Neural crest cell (in vitro differentiated cells): ENCODE measurements around the gene RBMS3. TPM values are rescaled to one million over a fixed set of nuclear protein-coding genes. Genes with fewer than 3 reads are reported as not detected.

ENCODE experiments used
- DNase-seq: peaks from one replicate; pipeline ENCODE4 v3.0.0; 2021; ENCODE audit warnings: low read depth, mixed read lengths, low spot score
- H3K27ac Mint-ChIP-seq: one replicate; pipeline ENCODE4 v1.8.0; 2021; ENCODE audit warnings: mild to moderate bottlenecking, mixed read lengths; ENCODE audit not compliant: unreplicated experiment
- H3K27me3 Mint-ChIP-seq: 2 replicates; pipeline ENCODE4 v1.8.0; 2021; ENCODE audit warnings: low read depth, mild to moderate bottlenecking, mixed read lengths
- H3K36me3 Mint-ChIP-seq: 2 replicates; pipeline ENCODE4 v1.8.0; 2021; ENCODE audit warnings: low read depth, mild to moderate bottlenecking, mixed read lengths
- H3K4me1 Mint-ChIP-seq: 2 replicates; pipeline ENCODE4 v1.8.0; 2021; ENCODE audit warnings: mixed read lengths
- H3K4me3 Mint-ChIP-seq: one replicate; pipeline ENCODE4 v1.8.0; 2021; ENCODE audit warnings: mild to moderate bottlenecking, mixed read lengths
- H3K9me3 Mint-ChIP-seq: 2 replicates; pipeline ENCODE4 v1.8.0; 2021; ENCODE audit warnings: mixed read lengths
- total RNA-seq: library from RNA; stranded (reverse); gene quantifications from 2 replicates; pipeline ENCODE4 v1.2.1, GENCODE V29; 2021
- TF ChIP-seq, protein P1 (sequence below): fragments of 200-600 bp; sonication (generic); conservative IDR thresholded peaks from 2 replicates; pipeline ENCODE4 v1.5.0; 2021; ENCODE audit warnings: antibody characterized with exemption, mild to moderate bottlenecking

The RBMS3 gene
- total RNA-seq, 1 donor from 2014 or later = 35.4 TPM

DNA sequence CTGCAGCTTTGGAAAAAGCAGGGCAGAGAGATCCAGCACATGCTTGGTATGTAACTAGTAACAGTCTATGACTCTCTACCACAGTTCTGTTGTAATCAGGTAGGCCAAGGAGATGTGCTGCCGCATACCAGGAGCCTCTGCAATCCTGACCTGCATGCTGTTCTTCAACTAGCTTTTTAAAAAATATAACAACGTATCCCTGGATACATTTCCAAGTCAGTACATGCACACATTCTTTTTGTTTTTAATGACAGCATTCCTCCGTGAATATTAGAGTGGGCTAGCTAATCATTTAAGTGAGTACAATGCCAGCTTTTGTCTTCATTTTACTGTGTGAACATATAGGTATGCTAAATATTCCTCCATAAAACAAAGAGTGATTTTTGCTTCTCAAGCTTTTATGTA lies 437.8 kb downstream of the RBMS3 start:
- H3K4me1 Mint-ChIP-seq = peaks cover 33% of the 10 kb centered on the region
- TF ChIP-seq, protein P1, sequence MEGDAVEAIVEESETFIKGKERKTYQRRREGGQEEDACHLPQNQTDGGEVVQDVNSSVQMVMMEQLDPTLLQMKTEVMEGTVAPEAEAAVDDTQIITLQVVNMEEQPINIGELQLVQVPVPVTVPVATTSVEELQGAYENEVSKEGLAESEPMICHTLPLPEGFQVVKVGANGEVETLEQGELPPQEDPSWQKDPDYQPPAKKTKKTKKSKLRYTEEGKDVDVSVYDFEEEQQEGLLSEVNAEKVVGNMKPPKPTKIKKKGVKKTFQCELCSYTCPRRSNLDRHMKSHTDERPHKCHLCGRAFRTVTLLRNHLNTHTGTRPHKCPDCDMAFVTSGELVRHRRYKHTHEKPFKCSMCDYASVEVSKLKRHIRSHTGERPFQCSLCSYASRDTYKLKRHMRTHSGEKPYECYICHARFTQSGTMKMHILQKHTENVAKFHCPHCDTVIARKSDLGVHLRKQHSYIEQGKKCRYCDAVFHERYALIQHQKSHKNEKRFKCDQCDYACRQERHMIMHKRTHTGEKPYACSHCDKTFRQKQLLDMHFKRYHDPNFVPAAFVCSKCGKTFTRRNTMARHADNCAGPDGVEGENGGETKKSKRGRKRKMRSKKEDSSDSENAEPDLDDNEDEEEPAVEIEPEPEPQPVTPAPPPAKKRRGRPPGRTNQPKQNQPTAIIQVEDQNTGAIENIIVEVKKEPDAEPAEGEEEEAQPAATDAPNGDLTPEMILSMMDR = no peak
- H3K27me3 Mint-ChIP-seq = no peaks in the 10 kb centered on the region
- no peak overlapping the region for H3K4me3 Mint-ChIP-seq
- H3K36me3 Mint-ChIP-seq = no peaks in the 10 kb centered on the region
- DNase-seq = no peak
- H3K27ac Mint-ChIP-seq = no peak overlapping the region
- no peaks in the 10 kb centered on the region for H3K9me3 Mint-ChIP-seq

DNA sequence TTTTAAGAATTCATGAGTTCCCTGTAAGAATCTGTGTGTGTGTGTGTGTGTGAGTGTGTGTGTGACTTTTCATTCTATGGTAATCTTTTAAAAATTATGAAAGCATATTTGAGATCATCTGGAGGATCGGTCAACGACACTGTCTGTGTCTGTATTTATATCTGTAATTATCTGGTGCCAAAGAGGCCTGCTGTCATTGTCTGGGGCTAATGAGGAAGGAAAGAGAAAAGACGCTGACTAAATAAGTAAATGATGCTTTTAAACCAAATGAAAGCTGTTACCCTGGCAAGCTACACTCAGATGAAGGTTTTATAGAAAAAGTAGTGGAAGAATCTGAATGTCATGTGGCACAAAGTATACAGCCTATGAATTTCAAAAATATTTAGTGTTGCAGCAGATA lies 439.8 kb downstream of the RBMS3 start:
- TF ChIP-seq, protein P1 = no peak
- Mint-ChIP-seq H3K9me3 (peaks cover 5% of the 10 kb centered on the region), H3K4me3 (no peak overlapping the region), H3K27me3 (no peaks in the 10 kb centered on the region), H3K27ac (no peak overlapping the region), H3K36me3 (peaks cover 6% of the 10 kb centered on the region), H3K4me1 (peaks cover 26% of the 10 kb centered on the region)
- DNase-seq = no peak

DNA sequence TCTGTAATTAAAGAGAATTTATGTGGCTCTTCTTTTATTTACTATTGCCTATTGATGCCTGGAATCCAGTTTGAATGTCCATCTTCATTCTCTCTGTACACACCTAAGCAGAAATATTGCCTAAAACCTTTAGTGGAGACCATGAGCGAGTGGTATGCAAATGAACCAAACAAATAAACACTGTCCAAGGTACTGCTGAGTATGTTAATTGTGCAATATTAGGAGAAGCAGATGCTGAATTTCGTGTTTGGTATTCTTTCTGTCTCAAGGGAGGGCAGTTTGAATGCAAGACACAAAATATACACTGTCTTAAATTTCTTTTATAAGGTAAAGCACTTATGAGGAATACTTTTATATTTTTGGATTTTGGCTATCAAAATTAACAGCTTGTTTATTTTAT lies 440.9 kb downstream of the RBMS3 start:
- H3K4me3 Mint-ChIP-seq = no peak overlapping the region
- TF ChIP-seq, protein P1 = no peak
- peaks cover 12% of the 10 kb centered on the region for H3K9me3 Mint-ChIP-seq
- peaks cover 24% of the 10 kb centered on the region for H3K4me1 Mint-ChIP-seq
- H3K27ac Mint-ChIP-seq = no peak overlapping the region
- no peaks in the 10 kb centered on the region for H3K27me3 Mint-ChIP-seq
- no peak for DNase-seq
- peaks cover 14% of the 10 kb centered on the region for H3K36me3 Mint-ChIP-seq

DNA sequence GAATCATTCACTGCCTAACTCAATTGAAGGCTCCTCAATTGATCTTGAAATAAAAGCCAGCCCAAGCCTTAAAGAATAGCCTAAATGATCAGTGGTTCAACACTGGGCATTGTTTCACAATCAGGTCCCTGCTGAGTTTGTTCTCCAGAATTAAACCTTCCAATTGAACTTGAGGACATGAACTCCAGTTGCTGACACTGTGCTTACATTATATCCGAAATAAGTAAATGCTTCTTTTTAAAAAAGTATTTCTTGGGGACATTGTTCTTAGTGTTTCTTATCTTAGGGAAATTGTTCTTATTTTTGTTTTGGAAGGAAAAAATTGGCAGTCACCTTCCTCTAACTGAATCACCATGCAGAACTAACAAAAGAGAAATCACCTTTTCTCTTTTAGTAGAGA lies 450.2 kb downstream of the RBMS3 start:
- no peaks in the 10 kb centered on the region for H3K4me1 Mint-ChIP-seq
- TF ChIP-seq, protein P1 = no peak
- no peak for DNase-seq
- H3K27ac Mint-ChIP-seq = no peak overlapping the region
- H3K27me3 Mint-ChIP-seq = no peaks in the 10 kb centered on the region
- H3K36me3 Mint-ChIP-seq = peaks cover 16% of the 10 kb centered on the region
- no peak overlapping the region for H3K4me3 Mint-ChIP-seq
- H3K9me3 Mint-ChIP-seq = peaks cover 21% of the 10 kb centered on the region

DNA sequence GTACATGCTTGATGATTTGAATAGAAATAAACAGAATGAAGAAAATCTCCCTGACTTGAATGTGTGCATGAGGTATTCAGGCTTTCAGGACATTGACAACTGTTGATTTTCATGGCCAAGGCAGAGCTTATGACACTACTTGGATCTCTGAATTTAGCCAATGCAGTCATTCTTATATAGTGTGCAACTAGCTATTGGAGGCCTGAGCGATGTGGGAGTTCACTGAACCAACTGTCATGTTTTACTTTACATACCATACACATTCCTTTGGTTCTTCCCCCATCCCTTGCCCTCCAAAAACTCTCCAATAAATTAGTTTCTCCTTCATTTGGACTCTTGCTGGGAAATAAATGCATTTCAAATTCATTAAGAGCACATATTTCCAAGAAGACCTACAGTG lies 460.4 kb downstream of the RBMS3 start:
- TF ChIP-seq, protein P1 = no peak
- H3K27ac Mint-ChIP-seq = no peak overlapping the region
- H3K36me3 Mint-ChIP-seq = no peaks in the 10 kb centered on the region
- no peaks in the 10 kb centered on the region for H3K27me3 Mint-ChIP-seq
- DNase-seq = no peak
- H3K9me3 Mint-ChIP-seq = no peaks in the 10 kb centered on the region
- H3K4me3 Mint-ChIP-seq = no peak overlapping the region
- H3K4me1 Mint-ChIP-seq = peaks cover 48% of the 10 kb centered on the region
